GM18508 (cell line): Measurements from ENCODE around the gene KRTAP9-8.
"Not testable (repeated sequence)": the region's sequence is repeated elsewhere in the genome, so short reads cannot be mapped to it uniquely, and the experiment has no call there.

Source experiments
- ATAC-seq: cut with Tn5 transposase; IDR thresholded peaks from one replicate; pipeline ENCODE4 v1.9.1; 2021; ENCODE audit warnings: moderate number of reproducible peaks; ENCODE audit not compliant: insufficient read depth, unreplicated experiment

Gene KRTAP9-8, protein sequence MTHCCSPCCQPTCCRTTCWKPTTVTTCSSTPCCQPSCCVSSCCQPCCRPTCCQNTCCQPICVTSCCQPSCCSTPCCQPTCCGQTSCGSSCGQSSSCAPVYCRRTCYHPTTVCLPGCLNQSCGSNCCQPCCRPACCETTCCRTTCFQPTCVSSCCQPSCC

DNA sequence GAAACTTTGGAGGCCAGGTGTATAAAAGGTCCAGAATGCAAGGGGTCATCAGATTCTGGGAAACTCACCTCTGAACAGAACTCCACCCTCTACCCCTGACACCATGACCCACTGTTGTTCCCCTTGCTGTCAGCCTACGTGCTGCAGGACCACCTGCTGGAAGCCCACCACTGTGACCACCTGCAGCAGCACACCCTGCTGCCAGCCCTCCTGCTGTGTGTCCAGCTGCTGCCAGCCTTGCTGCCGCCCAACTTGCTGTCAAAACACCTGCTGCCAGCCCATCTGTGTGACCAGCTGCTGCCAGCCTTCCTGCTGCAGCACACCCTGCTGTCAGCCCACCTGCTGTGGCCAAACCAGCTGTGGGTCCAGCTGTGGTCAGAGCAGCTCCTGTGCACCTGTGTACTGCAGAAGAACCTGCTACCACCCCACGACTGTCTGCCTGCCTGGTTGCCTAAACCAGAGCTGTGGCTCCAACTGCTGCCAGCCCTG, at the start of gene KRTAP9-8:
Gene KRTAP9-8 (plus strand): TSS at position 51 of the 489 bp plus-strand sequence. CDS start 53 bp downstream, at position 104.
- not testable (repeated sequence) for ATAC-seq

DNA sequence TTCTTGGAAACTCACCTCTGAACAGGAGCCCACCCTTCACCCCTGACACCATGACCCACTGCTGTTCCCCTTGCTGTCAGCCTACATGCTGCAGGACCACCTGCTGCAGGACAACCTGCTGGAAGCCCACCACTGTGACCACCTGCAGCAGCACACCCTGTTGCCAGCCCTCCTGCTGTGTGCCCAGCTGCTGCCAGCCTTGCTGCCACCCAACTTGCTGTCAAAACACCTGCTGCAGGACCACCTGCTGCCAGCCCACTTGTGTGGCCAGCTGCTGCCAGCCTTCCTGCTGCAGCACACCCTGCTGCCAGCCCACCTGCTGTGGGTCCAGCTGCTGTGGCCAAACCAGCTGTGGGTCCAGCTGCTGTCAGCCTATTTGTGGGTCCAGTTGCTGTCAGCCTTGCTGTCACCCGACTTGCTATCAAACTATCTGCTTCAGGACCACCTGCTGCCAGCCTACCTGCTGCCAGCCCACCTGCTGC, 47.9 kb upstream of the KRTAP9-8 start, which contains the start of gene KRTAP9-1:
Gene KRTAP9-1 (plus strand): TSS at position 51 of the 482 bp plus-strand sequence. CDS start 0 bp downstream, at position 51.
- not testable (repeated sequence) for ATAC-seq

DNA sequence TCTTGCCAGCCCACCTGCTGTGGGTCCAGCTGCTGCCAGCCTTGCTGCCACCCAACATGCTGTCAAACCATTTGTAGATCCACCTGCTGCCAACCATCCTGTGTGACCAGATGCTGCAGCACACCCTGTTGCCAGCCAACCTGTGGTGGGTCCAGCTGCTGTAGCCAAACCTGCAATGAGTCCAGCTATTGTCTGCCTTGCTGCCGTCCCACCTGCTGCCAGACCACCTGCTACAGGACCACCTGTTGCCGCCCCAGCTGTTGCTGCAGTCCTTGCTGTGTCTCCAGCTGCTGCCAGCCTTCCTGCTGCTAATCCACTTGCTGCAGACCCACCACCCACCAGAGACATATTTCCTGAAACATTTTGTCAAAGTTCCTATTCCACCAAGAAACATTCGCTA, 47.5 kb upstream of the KRTAP9-8 start:
- no peak for ATAC-seq

DNA sequence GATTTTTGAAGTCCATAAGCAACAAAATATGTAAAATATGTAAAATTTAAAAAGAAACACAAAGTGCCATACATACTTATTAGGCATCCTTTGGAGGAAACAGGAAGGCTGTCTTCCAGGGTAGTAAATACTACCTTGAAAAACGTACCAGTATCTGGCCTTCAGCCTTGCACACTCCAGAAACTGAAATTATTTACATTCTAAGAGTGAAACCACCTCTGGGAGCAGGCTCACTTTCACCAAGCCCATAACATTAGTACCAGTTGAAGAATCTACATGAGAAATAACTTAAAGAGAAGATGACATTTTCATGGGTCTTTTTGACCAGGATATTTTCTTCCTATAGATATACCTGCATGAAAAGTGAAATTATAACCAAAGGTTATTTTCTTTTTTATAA, 41.7 kb upstream of the KRTAP9-8 start:
- no peak for ATAC-seq

DNA sequence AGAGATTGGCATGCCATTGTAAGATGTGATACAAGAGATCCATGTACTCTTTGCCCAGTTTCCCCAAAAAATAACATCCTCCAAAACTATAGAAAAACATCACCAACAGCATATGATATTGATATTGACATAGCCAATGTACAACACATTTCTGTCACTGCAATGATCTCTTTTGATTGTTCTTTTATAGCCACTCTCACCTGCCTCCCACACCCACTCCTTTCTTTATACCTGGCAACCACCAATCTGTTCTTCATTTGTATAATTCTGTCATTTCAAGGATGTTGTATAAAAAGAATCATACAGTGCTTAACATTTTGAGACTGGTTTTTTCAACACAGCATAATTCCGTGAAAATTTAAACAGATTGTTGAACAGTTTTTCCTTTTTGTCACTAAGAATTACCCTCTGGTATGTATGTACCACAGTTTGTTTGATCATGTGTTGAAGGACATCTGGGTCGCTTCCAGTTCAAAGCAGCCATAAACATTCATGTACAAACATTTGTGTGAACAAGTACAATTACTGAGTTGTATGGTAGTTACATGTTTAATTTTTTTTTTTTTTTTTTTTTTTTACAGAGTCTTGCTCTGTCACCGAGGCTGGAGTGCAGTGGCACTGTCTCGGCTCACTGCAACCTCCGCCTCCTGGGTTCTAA, 38.2 kb upstream of the KRTAP9-8 start:
- no peak for ATAC-seq

DNA sequence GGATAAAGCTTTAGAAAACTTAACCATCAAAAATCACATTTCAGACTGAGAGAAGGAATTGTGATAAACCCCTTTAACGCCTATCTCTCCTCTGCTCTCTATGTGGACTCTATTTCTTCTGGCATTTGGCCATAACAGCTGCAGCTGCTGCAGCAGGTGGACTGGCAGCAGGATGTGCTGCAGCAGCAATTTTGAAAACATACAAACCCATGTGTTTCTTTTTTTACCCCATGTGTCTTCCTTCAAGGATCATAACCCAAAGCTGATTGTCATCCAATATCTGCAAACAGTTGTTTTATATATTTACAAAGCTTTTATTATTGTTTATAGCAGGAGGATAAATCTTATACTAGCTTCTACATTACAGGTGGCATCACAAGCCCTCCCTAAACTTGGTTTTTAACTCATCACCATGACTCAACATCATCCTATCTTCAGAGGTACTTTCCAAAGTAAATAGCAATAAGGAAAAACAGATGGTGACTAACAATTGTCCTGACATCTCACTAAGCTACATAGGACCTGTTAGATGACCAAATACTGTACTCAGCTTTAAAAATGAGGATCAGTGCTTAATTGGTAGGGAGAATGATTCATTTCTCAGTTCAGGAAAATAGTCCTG, 25.8 kb upstream of the KRTAP9-8 start:
- ATAC-seq, result no peak

DNA sequence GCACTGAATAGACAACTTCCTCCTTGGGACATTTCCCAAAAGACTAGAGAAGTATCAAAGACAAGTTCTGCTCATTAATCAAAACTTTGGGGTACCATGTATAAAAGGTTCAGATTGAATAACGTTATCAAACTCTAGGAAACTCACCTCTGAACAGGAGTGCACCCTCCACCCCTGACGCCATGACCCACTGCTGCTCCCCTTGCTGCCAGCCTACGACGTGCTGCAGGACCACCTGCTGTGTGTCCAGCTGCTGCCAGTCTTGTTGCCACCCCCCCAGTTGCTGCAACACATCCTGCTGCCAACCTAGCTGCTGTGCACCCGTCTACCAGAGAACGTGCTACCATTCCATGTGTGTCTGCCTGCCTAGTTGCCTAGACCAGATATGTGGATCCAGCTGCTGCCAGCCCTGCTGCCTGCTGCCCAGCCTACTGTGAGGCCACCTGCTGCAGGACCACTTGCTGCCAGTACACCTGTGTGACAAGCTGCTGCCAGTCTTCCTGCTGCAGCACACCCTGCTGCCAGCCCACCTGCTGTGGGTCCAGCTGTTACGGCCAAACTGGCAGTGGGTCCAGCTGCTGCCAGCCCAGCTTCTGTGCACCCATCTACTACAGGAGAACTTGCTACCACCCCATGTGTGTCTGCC, 25.2 kb upstream of the KRTAP9-8 start:
- no peak for ATAC-seq

DNA sequence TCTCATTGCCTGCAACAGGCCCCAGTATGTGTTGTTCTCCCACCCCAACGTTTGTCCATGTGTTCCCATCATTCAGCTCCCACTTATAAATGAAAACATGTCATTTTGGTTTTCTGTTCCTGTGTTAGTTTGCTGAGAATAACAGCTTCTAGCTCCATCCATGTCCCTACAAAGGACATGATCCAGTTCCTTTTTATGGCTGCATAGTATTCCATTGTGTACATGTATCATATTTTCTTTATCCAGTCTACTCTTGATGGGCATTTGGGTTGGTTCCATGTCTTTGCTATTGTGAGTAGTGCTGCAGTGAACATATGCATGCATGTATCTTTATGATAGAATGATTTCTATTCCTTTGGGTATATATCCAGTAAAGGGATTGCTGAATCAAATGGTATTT, 22.1 kb upstream of the KRTAP9-8 start:
- no peak for ATAC-seq

DNA sequence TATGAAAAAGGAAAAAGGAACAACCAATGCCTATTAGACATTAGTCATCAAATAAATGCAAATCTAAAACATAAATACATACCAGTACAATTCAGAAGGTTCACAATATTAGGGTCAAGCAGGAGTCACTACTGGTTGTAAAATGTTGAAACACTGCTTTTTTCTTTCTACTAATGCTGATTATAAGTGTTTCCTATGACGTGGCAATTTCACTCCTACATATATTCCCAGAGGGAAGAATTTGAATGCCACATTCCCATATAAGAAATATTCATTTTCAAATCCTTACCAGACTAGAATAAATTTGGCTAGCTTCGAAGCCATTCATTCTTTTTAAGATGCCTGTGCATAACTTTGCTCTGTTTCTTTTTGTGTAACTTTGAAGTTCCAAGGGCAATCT, 14.0 kb upstream of the KRTAP9-8 start:
- ATAC-seq, result no peak

DNA sequence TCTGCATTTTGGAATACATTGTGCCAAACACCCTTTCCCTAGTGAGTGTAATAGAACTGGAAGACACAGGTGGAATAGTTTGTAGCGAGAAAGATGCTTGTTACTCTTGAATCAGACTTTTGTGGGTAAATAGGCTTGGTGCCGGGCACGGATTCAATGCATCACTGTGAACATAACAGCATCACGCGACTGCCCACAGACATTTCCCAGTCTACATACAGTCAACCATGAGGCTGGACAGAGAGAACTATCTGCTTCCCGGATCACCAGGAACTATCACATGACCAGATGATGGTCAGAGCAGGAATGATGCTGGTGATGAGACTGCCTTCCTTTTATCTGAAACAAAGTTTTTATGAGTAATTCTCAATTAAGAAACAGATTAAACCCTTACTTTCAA, 11.7 kb upstream of the KRTAP9-8 start:
- ATAC-seq, result no peak

DNA sequence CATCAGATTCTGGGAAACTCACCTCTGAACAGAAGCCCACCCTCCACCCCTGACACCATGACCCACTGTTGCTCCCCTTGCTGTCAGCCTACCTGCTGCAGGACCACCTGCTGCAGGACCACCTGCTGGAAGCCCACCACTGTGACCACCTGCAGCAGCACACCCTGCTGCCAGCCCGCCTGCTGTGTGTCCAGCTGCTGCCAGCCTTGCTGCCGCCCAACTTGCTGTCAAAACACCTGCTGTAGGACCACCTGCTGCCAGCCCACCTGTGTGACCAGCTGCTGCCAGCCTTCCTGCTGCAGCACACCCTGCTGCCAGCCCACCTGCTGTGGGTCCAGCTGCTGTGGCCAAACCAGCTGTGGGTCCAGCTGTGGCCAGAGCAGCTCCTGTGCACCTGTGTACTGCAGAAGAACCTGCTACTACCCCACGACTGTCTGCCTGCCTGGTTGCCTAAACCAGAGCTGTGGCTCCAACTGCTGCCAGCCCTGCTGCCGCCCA, 11.2 kb upstream of the KRTAP9-8 start, which contains the start of gene KRTAP9-2:
Gene KRTAP9-2 (plus strand): TSS at position 51 of the 498 bp plus-strand sequence. CDS start 7 bp downstream, at position 58.
- not testable (repeated sequence) for ATAC-seq

DNA sequence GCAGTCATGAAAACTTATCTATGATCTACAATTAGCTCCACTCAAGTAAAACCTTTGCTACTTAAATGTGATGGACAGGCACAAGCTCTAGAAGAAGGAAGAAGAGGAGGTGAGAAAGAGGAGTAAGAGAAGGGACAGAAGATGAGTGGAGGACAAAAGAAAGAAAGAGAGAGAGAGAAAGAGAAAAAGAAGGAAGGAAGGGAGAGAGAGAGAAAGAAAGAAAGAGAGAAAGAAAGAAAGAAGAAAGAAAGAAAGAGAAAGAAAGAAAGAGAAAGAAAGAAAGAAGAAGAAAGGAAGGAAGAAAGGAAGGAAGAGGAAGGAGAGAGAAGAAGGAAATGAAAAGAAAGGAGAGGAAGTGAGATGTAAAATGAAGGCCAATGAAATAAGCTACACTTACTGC, 7.7 kb upstream of the KRTAP9-8 start:
- no peak for ATAC-seq

DNA sequence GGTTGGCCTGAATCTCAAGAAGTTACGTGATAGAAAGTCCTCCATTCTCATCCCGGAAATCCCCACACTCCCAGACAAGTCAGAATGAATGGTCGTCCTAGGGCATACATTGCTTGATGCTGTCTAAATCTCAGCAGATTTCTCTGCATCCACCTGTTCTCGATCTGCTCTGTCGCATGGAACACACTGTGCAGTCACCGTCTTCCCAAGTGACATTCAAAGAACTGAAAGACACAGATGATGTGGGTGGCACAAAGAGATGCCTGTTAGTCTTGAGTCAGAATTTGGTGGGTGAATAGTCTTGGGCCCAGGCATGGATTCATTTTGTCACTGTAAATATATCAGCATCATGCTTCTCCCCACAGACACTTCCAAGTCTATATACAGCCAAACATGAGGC, 6.1 kb upstream of the KRTAP9-8 start:
- ATAC-seq, result no peak

DNA sequence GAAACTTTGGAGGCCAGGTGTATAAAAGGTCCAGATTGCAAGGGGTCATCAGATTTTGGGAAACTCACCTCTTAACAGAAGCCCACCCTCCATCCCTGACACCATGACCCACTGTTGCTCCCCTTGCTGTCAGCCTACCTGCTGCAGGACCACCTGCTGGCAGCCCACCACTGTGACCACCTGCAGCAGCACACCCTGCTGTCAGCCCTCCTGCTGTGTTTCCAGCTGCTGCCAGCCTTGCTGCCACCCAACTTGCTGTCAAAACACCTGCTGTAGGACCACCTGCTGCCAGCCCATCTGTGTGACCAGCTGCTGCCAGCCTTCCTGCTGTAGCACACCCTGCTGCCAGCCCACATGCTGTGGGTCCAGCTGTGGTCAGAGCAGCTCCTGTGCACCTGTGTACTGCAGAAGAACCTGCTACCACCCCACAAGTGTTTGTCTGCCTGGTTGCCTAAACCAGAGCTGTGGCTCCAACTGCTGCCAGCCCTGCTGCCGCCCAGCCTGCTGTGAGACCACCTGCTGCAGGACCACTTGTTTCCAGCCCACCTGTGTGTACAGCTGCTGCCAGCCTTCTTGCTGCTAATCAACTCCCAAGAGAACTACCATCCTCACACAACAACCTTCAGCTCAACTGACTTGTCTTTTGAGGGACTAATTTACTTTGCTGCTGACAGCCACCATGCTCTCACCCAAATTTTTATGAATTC, 5.2 kb upstream of the KRTAP9-8 start, which contains the start of gene KRTAP9-3:
Gene KRTAP9-3 (plus strand): TSS at position 51 of the 707 bp plus-strand sequence. CDS start 53 bp downstream, at position 104.
- not testable (repeated sequence) for ATAC-seq

DNA sequence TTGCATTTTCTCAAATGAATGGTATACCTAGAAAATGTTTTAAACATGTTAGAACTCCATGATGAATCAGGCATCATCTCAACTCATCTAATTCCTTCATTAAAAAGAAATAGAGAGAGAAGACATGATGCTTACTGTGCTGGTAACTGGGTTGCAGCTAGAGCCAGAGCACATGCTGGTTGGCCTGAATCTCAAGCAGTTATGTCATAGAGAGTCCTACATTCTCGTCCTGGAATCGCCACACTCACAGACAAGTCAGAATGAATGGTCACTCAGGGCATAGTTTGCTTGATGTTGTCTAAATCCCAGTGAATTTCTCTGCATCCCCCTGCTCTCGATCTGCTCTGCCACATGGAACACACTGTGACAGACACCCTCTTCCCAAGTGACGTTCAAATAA, 683 bp upstream of the KRTAP9-8 start:
- ATAC-seq, result not testable (repeated sequence)

DNA sequence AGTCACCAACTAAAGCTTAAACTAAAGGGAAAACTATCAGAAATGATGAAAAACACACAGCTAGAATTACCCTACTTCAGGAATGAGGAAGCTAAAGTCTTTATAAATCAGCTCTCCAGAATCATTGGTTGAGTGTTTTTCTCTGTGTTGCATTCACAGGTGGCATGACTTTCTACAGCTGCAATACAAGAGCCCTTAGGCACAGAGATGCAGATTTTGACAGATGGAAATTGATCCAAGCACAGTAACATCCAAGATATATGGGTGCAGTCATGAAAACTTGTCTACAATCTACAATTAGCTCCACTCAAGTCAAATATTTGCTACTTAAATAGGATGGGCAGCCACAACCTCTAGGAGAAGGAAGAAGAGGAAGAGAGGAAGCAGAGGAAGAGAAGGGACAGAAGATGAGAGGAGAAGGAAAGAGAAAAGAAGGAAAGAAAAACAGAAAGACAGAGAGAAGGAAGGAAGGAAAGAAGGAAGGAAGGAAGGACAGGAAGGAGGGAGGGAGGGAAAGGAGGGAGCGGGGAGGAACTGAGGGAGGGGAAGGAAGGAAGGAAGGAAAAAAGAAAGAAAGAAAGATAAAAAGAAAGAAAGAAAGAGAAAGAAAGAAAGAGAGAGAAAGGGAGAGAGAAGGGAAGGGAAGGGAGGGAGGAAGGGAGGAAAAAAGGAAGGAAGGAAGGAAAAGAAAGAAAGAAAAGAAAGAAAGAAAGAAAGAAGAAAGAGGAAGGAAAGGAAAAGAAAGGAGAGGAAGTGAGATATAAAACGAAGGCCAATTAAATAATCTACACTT, 9.4 kb downstream of the KRTAP9-8 start:
- ATAC-seq, result not testable (repeated sequence)

DNA sequence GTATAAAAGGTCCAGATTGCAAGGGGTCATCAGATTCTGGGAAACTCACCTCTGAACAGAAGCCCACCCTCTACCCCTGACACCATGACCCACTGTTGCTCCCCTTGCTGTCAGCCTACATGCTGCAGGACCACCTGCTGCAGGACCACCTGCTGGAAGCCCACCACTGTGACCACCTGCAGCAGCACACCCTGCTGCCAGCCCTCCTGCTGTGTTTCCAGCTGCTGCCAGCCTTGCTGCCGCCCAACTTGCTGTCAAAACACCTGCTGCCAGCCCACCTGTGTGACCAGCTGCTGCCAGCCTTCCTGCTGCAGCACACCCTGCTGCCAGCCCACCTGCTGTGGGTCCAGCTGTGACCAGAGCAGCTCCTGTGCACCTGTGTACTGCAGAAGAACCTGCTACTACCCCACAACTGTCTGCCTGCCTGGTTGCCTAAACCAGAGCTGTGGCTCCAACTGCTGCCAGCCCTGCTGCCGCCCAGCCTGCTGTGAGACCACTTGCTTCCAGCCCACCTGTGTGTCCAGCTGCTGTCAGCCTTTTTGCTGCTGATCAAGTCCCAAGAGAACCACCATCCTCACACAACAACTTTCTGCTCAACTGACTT, 11.9 kb downstream of the KRTAP9-8 start, which contains the start of gene KRTAP9-4:
Gene KRTAP9-4 (plus strand): TSS at position 51 of the 604 bp plus-strand sequence. CDS start 34 bp downstream, at position 85.
- ATAC-seq, result not testable (repeated sequence)

DNA sequence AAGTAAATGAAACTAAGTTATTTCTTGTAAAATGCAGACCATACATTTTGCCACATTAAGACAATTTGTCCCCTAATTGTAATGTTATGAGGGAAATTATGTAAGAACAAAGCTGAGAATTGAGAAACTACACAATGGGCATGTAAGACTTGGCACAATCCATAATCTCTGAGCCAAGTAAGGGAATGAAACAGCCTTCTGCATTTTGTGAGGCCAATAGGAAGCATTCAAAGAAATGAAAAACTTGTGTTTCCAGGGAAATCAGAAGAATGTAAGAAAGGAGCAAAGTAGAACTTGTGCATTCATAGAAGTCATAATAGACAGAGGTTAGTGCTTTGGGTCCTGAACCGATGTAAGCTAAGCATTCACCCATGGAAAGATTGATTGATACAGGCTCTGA, 13.5 kb downstream of the KRTAP9-8 start:
- ATAC-seq, result no peak
